Mucosa of stomach (tissue), 1 donor: Measurements from ENCODE around the gene GYS2.
"Not testable (repeated sequence)": the region's sequence is repeated elsewhere in the genome, so short reads cannot be mapped to it uniquely, and the experiment has no call there.

Experiments used
- H3K27me3 ChIP-seq: one replicate; pipeline ENCODE4 v1.7.0; 2013; ENCODE audit warnings: mild to moderate bottlenecking, low read length; ENCODE audit not compliant: control insufficient read depth, insufficient read depth
- H3K36me3 ChIP-seq: one replicate; pipeline ENCODE4 v1.7.0; 2013; ENCODE audit warnings: low read length; ENCODE audit not compliant: control insufficient read depth, insufficient read depth
- H3K4me1 ChIP-seq: one replicate; pipeline ENCODE4 v1.7.0; 2013; ENCODE audit warnings: mild to moderate bottlenecking, low read length; ENCODE audit not compliant: control insufficient read depth, insufficient read depth
- H3K4me3 ChIP-seq: one replicate; pipeline ENCODE4 v1.7.0; 2013; ENCODE audit warnings: low read length
- H3K9ac ChIP-seq: one replicate; pipeline ENCODE4 v1.7.0; 2013; ENCODE audit warnings: mild to moderate bottlenecking, low read length, moderate library complexity
- H3K9me3 ChIP-seq: one replicate; pipeline ENCODE4 v1.7.0; 2013; ENCODE audit warnings: mild to moderate bottlenecking, low read length, moderate library complexity; ENCODE audit not compliant: control insufficient read depth
- donor health status: Pancreatic carcinoma.

Gene GYS2

DNA sequence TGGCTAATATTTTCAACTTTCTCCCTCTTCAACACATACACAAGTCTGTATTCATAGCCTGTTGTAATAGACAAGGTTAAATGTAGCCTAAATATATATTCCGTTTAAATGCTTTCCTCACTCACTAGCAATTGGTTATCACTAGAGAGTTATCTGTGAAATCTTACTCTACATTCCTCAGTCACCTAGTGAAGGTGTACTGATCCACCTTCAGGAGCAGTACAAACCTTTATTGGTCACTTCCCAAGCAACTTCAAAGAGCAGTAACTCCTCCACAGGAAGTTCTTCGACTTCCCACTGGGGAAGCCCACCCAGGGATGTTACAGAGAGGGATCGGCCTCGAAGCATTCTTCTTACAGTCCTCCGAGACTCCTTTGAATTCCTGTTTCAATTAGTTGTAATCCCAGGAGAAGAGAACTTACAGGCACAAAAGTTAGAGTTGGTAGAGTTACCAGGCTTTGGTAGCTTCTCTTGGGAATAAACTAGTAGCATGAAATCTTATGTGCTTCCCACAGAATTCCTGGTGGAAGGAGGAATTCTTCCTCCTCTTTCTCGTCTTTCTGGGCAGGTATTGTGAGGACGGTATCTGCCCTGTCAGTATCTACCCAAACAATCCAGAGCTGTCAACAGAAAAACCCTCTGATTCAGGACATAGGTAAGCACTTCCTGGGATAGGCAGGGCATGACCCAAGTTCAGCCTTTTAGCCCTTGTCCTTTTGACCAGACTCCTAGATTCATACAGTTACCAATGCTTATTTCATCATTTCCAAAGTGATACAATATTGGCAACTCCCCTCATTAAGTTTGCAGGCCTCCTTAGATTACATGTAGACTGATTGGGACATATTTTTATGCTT, at the start of gene GYS2:
Gene GYS2 (minus strand): TSS at position 603 of the 857 bp plus-strand sequence. CDS start 255 bp downstream, at position 348.
- no peaks in the 10 kb centered on the region for H3K9me3 ChIP-seq
- H3K9ac ChIP-seq, result no peak within 1 kb of the TSS
- H3K4me3 ChIP-seq, result no peak within 1 kb of the TSS
- no peaks in the 10 kb centered on the region for H3K27me3 ChIP-seq
- no peaks in the 10 kb centered on the region for H3K4me1 ChIP-seq
- H3K36me3 ChIP-seq, result no peaks in the 10 kb centered on the region

DNA sequence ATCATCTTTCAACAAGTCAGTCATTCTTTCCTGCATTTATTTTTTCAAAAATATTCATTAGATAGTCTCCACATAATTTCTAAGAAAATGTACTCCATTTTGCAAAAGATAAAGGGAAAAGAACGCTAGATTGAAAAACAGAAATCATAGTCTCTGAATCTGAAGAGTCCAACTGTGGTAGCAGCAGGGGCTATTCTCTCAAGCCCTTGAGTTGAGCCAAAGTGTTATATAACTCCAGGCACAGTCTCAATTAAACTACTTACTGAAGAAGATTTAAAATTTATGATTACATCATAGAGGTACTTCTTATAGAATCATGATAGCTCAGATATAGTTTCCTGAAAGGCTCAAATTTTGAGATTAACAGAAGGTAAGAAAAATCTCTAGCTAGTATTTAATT, 47.2 kb upstream of the GYS2 start:
- Histone ChIP-seq H3K27me3 (no peaks in the 10 kb centered on the region), H3K36me3 (no peaks in the 10 kb centered on the region), H3K4me1 (no peaks in the 10 kb centered on the region), H3K4me3 (no peak overlapping the region), H3K9me3 (no peaks in the 10 kb centered on the region), H3K9ac (no peak overlapping the region)

GRCh38 chr12:21650997-21651396, 46.4 kb upstream of the GYS2 start:
- Histone ChIP-seq H3K9me3 (no peaks in the 10 kb centered on the region), H3K4me1 (no peaks in the 10 kb centered on the region), H3K9ac (no peak overlapping the region), H3K27me3 (no peaks in the 10 kb centered on the region), H3K36me3 (no peaks in the 10 kb centered on the region), H3K4me3 (no peak overlapping the region)

DNA sequence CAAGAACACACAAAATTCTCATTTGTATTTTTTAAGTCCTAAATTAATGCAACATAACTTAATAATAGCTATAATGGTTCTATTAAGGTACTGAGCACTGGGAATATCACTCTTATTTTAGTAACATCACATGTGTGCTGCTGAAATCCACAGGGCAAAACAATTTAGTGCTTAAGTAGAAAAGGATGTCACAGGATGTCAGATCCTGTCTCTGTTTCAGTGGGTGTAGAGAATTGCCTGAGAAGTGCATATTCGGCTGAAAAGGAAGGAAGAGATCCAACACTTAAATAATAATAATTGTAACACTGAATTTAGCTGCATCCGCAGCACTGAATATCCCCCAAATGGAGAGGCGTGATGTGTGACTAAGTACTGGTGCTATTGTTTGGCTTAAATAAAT, 44.4 kb upstream of the GYS2 start:
- Histone ChIP-seq H3K27me3 (no peaks in the 10 kb centered on the region), H3K4me3 (no peak overlapping the region), H3K36me3 (no peaks in the 10 kb centered on the region), H3K9ac (no peak overlapping the region), H3K9me3 (no peaks in the 10 kb centered on the region), H3K4me1 (no peaks in the 10 kb centered on the region)

DNA sequence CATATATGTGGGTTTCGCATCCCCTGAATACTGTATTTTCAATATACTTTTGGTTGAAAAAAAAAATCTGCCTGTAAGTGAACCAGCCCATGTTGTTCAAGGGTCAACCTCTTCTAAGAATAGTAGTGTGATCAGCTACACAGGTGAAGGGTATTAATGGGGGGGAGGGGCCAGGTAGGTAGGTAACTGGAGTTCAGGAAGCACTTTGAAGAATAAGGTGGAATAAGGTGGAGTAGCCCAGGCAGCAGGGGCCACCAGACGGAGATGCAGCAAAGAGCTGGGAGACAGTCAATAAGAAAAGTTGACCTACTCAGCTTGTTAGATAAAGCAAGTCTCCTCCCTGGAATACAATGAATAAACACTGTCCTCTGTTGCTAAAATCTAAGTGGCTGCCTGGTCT, 43.7 kb upstream of the GYS2 start:
- no peak overlapping the region for H3K4me3 ChIP-seq
- no peaks in the 10 kb centered on the region for H3K36me3 ChIP-seq
- no peaks in the 10 kb centered on the region for H3K27me3 ChIP-seq
- no peak overlapping the region for H3K9ac ChIP-seq
- H3K9me3 ChIP-seq, result no peaks in the 10 kb centered on the region
- no peaks in the 10 kb centered on the region for H3K4me1 ChIP-seq

DNA sequence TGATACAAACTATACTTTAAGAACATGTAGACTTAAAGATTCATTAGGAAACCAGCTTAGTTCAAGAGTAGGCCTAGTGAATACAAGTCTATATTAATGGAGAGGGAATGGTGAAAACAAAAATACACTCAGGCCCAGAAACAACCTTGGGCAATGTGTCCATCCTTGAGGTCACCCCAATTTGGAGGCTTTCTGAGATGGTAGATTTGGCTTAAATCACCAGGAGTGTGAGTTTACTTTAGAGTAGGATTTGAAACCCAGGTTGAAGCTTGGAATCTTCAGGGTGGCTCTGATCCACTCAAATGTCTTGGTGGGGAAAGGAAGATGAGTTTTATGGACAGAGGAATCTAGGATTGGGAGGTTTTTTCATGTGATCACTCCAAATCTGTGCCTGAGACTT, 42.5 kb upstream of the GYS2 start:
- H3K9me3 ChIP-seq, result no peaks in the 10 kb centered on the region
- H3K4me3 ChIP-seq, result no peak overlapping the region
- H3K9ac ChIP-seq, result no peak overlapping the region
- no peaks in the 10 kb centered on the region for H3K4me1 ChIP-seq
- H3K36me3 ChIP-seq, result no peaks in the 10 kb centered on the region
- H3K27me3 ChIP-seq, result no peaks in the 10 kb centered on the region

DNA sequence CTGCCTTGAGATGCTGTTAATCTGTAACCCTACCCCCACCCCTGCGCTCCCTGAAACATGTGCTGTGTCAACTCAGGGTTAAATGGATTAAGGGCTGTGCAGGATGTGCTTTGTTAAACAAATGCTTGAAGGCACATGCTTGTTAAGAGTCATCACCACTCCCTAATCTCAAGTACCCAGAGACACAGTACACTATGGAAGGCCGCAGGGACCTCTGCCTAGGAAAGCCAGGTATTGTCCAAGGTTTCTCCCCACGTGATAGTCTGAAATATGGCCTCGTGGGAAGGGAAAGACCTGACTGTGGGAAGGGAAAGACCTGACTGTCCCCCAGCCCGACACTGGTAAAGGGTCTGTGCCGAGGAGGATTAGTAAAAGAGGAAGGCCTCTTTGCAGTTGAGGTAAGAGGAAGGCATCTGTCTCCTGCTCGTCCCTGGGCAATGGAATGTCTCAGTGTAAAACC, 40.4 kb upstream of the GYS2 start:
- not testable (repeated sequence) for H3K27me3 ChIP-seq, H3K4me3 ChIP-seq, H3K9me3 ChIP-seq, H3K36me3 ChIP-seq, H3K4me1 ChIP-seq, H3K9ac ChIP-seq

DNA sequence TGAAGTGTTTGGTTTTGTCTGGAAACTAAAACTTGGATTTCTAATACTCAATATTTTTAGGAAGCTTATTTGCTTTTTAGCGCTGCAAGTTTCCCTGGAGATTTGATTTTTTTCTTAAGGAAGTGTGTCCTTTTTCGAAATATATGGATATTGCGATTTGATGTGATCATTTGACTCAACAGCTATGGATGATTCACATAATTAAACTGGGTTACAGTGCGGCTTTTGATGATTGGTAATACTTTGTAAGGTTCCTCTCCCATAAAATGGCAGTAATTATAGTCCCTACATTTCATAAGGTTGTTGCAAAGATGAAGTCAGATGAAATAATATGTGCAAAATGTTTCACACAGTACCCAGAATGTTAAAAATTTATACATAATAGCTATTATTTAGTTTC, 39.9 kb upstream of the GYS2 start:
- no peak overlapping the region for H3K4me3 ChIP-seq
- H3K9ac ChIP-seq, result no peak overlapping the region
- H3K4me1 ChIP-seq, result no peaks in the 10 kb centered on the region
- no peaks in the 10 kb centered on the region for H3K36me3 ChIP-seq
- no peaks in the 10 kb centered on the region for H3K9me3 ChIP-seq
- no peaks in the 10 kb centered on the region for H3K27me3 ChIP-seq

DNA sequence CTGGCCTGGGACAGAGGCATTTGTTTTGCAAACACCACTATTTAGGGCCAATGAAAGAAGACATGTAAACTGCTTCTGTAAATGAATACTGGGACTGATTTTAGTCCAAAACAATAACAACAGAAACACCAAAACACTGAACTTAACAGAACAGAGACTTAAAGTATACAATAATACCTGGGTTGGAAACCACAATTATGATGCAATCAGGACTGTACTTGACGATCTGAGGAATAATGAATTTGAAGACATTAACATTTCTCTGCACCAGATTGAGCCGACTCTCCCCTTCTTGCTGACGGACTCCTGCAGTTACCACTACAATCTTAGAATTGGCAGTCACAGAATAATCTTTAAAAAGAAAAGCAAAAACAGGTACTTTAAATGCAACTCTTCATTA, 39.1 kb upstream of the GYS2 start:
- Histone ChIP-seq H3K4me3 (no peak overlapping the region), H3K4me1 (no peaks in the 10 kb centered on the region), H3K9ac (no peak overlapping the region), H3K9me3 (no peaks in the 10 kb centered on the region), H3K36me3 (no peaks in the 10 kb centered on the region), H3K27me3 (no peaks in the 10 kb centered on the region)

- H3K4me3 ChIP-seq, result no peak overlapping the region
- H3K4me1 ChIP-seq, result no peaks in the 10 kb centered on the region
- H3K9ac ChIP-seq, result no peak overlapping the region
- H3K36me3 ChIP-seq, result no peaks in the 10 kb centered on the region
- no peaks in the 10 kb centered on the region for H3K27me3 ChIP-seq
- H3K9me3 ChIP-seq, result no peaks in the 10 kb centered on the region
Observed at GRCh38 chr12:21642707-21643389, 38.2 kb upstream of the GYS2 start.

- H3K9ac ChIP-seq, result no peak overlapping the region
- H3K9me3 ChIP-seq, result no peaks in the 10 kb centered on the region
- no peak overlapping the region for H3K4me3 ChIP-seq
- no peaks in the 10 kb centered on the region for H3K4me1 ChIP-seq
- no peaks in the 10 kb centered on the region for H3K27me3 ChIP-seq
- no peaks in the 10 kb centered on the region for H3K36me3 ChIP-seq
Observed at GRCh38 chr12:21638054-21638891, 33.6 kb upstream of the GYS2 start.

DNA sequence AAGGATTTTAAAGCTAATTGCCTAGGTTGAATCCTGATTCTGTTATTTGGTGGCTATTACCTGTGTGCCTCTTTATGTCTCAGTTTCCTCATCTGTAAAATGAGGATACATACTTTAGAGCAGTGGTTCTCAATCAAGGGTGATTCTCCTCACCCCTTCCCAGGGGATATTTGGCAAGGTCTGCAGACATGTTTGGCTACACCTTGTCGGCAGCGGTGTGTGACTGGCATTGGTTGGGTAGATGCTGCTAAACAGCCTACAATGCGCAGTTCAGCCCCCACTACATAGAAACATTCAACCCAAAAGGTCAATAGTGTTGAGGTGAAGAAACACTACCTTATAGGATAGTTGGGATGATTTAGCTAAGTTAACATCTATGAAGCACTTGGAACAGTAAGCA, 29.6 kb upstream of the GYS2 start:
- Histone ChIP-seq H3K4me1 (no peaks in the 10 kb centered on the region), H3K9ac (no peak overlapping the region), H3K27me3 (no peaks in the 10 kb centered on the region), H3K4me3 (no peak overlapping the region), H3K36me3 (no peaks in the 10 kb centered on the region), H3K9me3 (no peaks in the 10 kb centered on the region)
